ENCODE measurements around the gene LONP1.
"Not testable (repeated sequence)": the region's sequence is repeated elsewhere in the genome, so short reads cannot be mapped to it uniquely, and the experiment has no call there.

Gene LONP1

GRCh38 chr19:5711025-5711424, 8.9 kb downstream of the LONP1 start:
- DNase-seq: no peak

- DNase-seq: no peak
Measured at GRCh38 chr19:5707576-5708575, 12.1 kb downstream of the LONP1 start.

GRCh38 chr19:5706876-5707573, 12.9 kb downstream of the LONP1 start:
- no peak for DNase-seq

DNA sequence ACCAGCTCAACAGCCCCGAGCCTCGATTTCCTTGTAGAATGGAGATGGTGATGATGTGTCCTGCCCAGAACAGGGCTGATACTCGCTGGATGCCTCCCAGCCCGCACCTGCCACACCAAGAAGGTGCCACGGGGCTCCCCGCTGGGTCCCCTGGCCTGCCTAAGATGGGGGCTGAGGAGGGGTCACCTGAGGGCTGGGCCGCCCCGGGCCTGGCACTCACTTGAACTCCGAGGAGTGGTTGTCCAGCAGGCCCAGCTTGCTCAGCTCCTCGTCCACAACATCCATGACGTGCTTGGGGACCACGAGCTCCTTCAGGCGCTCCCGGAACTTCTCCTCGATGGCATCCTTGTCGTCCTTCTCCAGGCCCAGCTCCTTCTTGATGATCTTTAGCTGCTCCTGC, 14.4 kb downstream of the LONP1 start:
- DNase-seq: no peak

DNA sequence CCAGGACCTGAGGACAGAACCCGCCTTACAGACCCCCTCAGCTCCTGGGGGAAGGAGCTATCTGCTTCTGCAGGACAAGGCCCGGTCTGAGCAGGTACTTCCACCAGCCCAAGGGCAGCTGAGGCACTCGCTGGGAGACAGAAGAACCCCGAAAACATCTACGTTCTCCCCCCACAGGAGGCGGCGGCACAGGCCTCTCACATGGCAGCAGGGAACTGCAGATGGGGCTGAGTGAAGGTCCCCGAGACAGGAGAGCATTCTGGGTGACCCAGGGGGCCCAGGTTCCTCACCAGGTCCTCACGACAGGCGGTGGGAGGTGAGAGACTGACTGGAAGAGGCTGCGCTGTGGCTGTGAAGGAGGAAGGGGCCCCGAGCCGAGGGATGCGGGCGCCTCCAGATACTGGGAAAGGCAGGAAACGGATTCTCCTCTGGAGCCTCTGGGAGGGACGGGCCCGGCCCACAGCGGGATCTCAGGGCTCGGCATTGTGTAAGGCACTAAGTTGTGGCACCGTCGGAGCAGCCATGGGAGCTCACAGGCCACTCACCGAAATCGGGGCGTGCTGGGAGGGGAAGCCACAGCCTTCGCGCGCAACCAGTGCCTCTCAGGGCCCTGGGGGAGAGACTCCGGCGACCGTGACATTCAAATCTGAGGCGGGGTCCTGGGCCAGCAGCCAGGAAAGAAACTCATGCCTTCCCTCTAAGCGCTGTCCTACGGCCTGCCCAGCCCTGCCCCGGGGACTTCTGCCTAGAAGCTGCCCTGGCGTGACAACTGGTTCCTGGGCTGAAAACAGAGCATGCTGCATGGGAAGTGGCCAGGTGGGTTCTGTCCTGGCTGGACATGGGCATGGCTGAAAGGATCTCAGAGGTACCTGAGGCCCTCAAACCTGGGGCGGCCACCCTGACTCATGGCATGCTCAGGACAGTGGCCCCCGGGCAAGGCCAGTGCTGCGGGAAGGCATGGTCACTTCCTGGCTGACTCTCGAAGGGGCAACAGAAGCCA, 15.8 kb downstream of the LONP1 start:
- DNase-seq: no peak

- not testable (repeated sequence) for DNase-seq
Measured at GRCh38 chr19:5702053-5702410, 17.9 kb downstream of the LONP1 start.

- DNase-seq: no peak
Measured at GRCh38 chr19:5700455-5701092, 19.4 kb downstream of the LONP1 start.

DNA sequence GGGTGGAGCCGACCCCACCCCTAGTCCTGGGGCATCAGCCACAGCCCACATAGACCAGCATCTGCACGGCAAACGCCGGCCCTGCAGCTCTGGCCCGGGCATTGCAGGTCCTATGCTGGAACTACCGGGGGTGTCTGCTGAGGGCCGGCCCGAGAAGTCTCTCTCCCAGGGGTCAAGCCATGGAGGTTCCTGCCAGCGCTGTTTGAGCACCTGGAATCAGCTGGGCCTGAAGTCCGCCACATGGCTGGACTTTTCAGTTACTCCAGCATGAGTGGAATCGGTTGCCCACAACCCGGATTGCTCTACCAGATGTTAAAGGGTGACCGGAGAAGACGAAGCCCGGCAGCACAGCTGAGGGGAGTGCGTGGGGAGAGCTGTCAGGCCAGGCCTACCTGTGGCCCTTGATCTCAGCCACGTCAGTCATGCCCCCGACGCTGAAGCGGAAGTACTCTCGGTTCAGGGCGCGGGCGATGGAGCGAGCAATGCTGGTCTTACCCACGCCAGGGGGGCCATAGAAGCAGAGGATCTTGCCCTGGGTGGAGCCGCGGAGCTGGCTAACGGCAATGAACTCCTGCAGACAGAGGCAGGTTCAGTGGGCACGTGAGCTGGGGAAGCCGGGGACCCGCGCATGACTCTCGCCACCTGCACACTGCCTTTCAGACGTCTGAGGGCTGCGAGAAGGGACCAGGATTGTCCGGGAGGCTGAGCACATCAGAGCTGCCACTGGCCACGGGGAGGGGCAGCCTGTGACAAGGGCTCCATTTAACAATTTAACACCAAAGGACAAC, 21.1 kb downstream of the LONP1 start:
- DNase-seq: no peak

GRCh38 chr19:5697890-5698634, 21.9 kb downstream of the LONP1 start:
- no peak for DNase-seq

DNA sequence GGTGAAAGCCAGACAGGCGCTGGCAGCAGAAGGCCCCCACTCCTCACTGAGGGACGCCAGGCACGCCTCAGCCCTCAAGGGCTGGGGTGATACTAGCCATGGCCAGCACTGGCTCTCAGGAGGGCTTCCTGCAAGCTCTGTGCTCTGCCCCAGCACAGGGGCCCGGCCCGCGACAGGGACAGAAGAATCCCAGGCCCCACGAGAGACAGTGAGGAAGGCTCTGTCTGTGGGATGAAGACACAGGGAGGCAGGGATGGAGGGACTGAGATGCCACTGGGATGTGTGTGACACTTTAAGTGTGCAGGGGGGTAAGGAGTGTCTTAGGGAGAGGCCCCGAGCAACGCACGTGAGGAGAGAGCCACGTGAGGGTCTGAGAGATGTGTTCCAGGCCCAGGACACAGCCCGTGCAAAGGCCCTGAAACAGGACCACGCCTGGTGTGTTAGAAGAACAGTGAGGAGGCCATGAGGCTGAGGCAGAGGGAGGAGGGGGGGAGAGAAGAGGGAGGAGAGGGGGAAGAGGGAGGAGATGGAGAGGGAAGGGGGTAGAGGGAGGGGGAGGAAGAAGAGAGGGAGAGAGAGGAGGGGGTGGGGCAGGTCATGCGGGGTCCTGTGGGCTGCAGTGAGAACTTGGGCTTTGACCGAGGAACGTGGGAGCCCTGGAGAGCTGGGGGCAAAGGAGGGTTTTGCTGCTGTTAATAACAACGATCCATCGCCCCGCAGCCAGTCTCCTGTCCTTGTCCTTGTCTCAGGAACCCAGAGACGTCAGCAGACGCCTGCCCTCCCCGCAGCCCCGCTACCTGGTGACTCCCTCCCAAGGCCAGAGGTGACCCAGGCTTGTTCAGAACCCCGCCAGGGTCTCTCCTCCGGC, 22.7 kb downstream of the LONP1 start:
- DNase-seq: no peak

- no peak for DNase-seq
Measured at GRCh38 chr19:5696196-5697021, 23.5 kb downstream of the LONP1 start.

GRCh38 chr19:5695649-5696195, 24.2 kb downstream of the LONP1 start:
- no peak for DNase-seq

- DNase-seq: no peak
Measured at GRCh38 chr19:5694956-5695648, 24.8 kb downstream of the LONP1 start.

DNA sequence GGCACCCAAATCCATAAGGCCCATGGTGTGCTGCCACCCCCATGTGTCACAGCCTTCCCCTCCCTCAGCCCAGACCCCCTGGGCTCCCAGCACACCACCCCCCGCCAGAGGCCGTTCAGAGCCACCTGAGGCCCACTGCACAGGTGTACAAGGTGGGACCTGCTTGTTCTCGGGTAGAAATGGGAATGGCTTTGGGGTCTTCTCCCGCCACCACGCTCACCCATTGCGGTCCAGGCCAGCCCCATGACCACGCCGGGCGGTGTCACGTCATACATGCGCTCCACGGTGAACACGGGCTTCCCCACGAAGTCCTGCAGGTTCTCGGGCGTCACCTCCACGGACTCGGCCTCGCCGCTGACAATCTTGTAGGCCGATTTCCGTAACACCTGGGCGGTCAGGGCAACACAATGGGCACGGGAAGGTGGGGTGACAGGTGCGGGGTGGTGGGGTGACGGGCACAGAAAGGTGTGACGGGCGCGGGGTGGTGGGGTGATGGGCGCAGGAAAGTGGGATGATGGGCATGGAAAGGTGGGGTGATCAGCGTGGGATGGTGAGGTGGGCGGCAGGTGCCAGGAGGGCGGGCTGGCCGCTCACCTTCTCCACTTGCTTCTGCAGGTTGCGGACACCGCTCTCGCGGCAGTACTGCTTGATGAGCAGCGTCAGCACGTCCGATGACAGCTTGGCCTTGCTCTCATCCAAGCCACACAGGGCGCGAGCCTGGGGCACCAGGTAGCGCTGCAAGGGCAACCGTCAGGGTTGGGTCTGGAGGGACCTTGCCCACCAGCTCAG, 25.6 kb downstream of the LONP1 start:
- DNase-seq: no peak

DNA sequence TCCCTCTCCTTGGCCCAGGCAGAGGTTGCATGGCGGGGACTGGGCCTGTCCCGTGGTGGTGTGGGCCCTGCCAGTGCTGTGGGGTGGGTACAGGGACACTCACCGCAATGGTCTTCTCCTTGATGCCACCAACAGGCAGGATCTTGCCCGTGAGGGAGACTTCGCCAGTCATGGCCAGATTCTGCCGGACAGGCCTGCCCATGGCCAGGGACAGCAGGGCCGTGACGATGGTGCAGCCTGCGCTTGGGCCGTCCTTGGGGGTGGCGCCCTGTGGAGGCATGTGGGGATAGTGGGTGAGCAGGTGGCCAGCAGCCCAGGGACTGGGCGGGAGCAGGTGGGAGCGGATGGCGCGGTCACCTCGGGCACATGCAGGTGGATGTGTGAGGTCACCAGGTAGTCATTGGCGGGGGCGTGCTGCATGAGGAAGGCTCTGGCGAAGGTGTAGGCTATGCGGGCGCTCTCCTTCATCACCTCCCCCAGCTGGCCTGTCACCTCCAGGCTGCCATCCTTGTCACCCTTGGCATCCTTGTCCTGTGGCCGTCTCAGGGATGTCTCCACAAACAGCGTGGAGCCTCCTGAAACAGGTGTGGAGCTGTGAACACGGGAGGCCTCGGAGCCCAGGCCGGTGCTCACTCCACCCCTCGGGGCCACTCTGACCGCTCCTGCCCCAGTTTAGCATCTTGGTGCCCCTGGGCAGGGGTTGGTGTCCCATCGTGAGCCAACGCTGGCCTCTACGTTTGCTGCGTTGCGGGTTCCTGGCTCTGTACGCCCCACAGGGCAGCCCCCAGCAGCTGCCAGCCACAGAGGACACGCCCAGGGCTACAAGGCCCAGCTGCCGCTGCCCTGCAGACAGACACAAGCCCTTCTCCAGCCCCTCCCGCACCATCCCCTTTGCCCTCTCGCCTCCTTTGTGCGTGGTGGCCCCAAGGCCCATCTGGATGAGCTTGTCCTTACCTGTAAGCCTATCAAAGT, 26.5 kb downstream of the LONP1 start:
- no peak for DNase-seq
